HG03460 (cell line): ENCODE data around the gene MSH2.

Source experiments
- ATAC-seq: cut with Tn5 transposase; IDR thresholded peaks from one replicate; pipeline ENCODE4 v1.9.1; 2021; ENCODE audit not compliant: unreplicated experiment

The MSH2 gene

DNA sequence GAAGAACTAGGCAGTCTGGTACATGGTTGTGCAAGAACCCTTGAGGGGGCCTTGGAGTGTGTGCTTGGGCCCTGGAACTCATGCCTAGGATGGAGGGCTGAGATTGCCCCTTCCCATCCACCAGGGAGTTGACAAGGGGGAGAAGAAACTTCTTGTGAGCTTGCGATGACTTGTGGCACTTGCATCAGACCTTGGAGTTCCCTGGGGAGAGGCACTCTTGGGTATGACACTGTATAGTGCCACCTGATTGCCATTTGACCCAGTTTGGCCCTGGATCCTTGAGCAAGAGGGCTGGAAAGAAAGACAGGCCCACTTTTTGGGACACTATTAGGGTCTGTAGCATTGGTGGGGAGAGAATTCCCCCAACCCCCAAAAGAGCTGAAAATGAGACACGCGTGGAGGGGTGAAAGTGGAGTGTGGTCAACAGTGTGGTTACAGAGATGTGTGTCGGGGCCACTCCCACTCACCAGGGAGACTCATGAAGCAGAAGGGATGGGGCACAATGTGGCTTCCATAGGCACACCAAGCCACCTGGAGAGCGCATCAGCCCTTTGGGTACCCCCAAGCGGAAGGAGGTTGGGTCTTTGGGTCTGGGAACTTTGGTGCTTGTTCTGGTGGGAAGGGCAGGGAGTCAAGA is 101.3 kb downstream of the MSH2 start:
- ATAC-seq = no peak

DNA sequence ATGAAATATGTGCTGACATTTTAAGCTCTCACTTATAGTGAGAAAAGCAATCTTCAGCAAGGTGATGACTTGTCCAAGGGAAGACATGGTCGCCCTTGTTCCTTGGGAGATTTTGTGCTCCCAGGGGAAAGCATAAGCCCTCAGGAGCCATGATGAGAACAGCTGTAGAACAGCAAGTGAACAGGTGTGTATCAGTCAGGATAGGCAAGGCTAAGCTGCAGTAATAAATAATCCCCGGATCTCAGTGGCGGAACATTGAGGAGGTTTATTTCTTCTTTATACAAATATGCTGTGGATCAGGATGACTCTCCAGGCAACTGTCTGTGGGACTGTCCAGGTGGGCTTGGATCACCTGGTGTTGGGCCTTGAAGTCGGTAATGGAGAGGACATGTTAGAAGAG is 103.1 kb downstream of the MSH2 start:
- ATAC-seq = no peak

DNA sequence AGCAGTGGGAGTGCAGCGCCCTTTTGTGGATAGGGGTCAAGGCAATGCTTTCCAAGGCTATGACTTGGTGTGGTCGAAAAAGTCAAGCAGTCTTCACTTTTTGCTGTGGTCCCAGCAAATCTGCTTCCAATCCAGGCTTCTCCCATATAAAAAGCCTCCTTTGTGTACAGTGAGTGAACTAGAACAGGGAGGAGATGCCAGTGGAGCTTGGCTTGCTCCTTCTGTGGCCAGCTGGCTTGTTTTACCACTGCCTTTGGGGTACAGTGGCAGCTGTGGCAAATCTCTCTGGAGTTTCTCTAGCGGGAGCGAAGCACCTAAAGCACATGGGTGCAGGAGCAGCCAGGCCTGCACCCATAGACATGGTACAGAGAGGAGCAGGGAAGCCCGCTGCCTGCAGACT is 103.5 kb downstream of the MSH2 start:
- ATAC-seq = no peak

DNA sequence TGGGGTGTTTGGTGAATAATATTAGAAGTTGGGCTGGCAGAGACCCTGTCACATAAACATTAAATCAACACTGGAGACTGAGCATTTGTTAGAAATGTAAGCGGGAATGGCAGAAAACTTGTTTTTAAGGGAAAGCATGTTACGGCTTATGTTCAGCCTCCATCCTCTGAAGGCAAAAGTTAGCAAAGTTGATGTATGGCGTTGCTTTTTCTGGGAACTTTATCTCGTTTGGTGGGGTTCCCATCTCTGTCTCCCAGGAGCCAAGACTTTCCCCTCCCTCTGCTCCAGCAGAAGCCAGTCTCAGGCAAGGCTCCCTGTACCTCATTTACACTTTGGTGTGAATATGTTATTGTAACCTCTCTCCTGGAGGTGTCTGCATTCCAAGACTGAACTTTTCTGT is 105.1 kb downstream of the MSH2 start:
- ATAC-seq = no peak

DNA sequence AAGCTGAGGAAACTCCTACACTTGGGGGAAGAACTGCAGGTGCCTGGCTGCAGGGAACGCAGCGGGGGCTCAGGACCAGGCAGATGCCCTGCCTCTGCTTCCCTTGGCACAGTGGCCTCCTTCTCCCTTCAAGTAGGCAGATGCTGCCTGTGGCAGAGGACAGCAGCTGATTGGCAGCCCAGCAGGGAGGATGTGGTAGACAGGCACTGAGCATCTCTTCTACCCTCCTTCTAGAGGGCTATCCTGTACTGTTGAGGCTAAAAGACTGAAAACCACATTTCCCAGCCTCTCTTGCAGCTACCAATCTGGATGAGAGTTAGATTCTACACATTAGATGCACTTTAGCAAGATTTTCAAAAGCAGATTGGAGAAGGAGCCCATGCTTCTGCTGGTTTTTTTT is 105.7 kb downstream of the MSH2 start:
- ATAC-seq = no peak

DNA sequence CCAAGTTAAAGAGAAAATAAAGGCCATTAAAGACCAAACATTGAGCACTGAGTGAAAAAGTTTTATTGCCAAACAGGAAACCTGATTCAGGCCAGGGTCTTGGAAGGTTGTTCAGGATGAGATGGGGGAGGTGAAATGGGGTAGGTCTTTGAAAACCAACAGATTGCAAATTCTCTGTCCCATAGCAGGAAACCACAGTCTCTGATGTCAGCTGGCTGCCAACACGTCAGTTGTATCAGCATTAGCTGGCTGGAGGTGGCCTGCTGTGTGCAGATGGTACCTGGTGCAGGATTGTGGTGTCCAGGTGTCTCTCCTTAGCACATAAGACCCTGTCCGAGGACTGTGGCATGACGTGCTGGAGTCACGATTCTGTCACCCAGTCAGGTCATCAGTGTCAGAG is 106.3 kb downstream of the MSH2 start:
- ATAC-seq = no peak

DNA sequence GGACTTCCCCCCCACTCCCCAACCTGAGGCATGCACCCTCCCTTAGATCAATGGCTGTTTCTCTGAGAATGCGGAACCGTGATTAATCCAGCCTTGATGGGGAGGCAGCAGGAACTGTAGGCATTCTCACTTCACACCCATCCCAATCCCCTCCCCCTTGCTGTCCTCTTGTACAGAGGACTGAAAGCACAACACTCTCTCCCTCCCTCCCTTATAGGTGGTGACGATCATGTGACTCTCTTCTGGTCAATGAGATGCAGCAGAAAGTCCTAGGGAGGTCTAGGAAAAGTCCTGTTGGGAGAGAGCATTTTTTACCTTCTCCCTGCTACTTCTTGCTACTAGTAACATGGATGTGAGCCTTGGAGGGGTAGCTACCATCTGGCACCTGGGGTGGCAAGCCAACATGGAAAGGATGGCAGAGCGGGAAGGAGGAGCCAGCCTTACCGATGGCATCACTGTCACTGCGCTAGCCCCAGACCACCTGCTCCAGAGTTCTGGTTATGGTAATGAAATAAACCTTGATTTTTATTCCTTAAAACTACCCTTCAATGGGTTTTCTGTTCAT is 106.9 kb downstream of the MSH2 start:
- ATAC-seq = no peak

DNA sequence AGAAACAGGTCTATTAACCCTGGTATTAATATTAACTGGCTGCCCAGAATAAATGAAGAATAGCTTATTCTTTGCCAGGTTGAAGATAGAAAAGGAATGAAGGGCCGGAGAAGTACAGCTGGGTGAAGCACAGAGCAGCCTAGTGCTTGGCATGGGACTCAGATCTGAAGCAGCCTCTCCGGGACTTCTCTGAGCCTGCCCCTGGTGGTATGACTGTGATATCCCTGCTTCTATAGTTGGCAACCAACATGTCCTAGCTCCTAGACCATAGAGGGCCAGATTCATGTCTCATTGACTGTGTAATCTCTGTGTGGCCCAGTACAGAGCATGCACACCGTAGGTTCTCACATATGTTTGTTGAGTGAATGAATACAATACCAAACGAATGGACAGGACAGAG is 107.8 kb downstream of the MSH2 start:
- no peak for ATAC-seq

DNA sequence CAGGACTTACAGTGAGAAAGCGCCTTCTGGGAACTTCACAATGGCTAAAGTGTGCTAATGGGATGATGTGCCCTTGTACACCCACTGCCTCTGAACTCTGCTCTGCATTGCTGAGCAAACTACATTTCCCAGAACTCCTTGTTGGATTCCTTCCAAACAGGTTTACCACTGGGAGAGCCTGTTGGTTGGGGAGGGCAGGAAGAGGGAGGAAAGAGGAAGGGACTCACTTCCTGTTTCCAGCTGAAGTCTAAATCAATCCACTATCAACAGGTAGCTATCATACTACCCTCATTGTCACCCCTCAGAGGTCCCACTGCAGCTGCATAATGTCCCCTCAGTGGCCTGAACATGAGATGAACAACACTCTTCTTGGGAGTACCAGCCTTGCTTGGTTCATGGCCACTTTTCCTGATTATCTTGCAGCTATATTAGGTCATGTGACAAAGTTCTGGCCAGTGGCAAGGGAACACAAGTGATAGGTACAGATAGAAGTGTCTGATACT is 109.7 kb downstream of the MSH2 start:
- ATAC-seq = no peak

DNA sequence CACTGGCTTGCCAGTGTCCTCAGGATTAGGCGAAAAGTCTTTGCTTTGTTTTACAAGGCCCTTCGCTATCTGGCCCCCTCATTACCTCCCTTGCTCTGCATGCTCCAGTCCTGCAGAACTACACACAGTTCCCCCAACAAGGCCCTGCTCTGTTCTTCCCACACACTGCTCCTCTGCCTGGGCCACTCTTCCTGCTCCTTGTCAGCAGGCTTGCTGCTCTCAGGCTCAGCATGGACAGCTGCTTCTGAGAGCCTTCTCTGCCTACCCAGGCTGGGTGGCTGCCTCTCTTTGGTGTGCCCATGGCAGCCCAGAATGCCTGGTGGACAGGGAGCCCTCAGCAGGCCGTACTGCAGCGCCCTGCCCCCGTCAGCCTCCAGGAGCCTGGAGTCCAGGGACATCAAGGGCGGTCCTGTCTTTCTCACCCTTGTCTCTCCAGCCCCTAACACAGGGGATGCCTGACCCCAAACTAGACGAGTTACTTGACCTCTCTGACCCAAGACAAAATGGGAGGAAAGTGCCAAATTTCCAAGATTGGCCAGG is 111.1 kb downstream of the MSH2 start:
- ATAC-seq = no peak

DNA sequence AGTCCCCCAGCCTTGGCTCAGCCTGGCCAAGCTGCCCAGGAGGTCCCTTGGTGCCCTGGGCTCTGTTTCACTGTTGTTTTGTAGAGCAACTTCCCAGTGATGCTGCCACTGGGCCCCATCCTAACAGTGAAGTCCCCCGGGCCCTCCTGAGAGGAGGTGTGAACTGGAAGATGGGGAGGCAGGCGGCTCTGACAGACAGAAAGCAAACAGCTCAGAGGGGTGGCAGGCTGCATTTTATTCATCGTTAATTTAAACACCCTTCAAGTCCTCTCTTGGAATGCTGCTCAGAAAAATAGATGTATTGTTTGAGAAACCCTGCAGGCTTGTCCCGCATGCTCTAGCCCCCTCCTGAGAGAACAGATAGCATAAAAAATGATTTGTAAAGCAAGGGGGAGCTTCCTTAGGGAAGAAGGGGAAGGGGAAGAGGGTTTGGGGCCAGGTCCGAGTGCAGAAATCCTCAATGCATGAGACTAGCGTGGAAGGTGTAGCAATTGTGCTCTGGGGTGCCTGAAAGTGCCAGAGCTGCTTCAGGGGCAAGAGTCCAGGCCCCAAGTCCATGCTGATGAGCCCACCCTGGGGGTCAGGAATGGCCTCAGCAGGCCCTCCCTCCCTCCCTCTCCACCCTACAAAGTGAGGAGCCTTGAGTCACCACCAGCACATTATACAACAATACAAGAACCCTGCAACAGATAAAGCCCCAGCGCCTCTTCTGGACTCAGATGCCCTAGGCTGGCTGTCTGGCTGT is 113.6 kb downstream of the MSH2 start:
- no peak for ATAC-seq

DNA sequence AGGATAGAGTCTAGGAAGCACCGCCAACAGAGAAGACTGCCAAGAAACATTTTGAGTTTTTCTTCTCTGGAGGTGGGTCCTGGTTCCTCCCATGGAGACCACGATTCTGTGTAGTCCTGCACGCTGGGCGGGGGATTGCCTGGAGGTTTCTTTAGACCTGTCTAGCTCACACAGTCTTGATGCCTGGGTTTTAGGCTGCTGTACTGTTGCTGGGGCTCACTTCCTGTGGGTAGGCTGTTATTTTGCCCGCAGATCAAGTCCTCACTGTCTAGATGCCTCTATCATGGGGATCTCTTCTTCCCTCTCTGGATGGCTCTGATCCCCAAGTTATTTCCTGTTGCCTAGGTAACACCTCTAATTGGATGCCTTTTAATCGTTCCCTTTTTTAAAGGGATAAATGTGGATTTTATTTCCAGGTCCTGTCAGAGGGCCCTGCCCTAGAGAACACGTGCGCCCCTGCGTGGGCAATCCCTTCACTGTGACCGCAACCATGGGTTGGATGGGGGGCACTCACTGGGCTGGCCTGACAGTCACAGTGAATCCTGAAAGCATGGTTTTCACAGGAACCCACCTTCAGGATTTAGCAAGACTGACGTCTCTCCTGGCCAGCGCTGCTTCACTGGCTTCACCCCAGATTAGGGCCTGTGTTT is 115.7 kb downstream of the MSH2 start:
- no peak for ATAC-seq

DNA sequence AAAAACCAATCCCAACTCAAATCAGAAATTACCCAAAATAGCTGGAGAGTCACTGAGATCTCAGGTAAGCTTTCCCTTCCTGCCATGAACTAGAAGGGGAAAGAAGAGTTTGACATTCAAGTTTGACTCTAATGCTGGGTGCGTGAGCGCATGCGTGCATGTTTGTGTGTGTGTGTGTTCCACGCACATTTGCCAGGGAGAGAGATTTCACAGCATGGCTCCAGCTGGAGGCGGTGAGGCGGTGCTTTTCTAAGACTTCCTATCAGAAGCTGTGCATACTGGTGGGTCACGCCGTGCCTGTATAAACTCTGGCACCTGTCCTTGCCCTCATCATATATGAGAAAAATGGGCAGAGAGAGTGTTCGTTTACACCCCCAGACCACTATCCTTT is 116.2 kb downstream of the MSH2 start:
- ATAC-seq = no peak

DNA sequence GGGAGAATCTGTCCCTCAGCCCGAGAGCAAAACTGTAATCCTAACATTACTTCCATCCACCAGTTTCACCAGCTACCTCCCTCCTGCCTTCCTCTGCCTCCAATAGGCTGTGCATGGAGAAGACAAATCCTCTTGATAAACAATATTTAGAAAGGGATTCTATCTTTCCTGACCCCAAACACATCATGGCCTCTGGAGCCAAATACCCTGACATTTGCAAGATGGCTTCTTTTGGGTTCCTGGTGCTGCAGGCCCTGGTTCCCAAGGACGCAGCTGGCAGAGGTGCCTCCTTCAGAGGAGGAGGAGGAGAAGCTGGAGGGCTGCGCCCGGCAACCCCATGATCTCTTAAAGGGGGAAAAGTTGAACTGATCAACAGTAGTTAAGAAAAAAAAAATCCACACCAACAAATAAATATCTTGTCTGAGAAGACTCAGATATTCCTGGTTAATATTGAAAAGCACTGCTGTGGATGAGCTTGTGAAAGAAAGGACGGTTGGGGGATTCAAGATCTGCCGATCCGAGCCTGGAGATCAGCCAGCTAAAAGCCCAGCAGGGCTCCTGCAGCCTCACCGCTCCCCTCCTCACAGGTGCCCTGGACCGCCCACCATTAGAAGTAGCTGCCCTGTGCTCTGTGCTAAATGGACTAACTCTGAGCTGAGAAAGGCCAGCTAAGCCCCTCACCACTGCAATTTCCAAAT is 116.8 kb downstream of the MSH2 start:
- ATAC-seq = no peak

DNA sequence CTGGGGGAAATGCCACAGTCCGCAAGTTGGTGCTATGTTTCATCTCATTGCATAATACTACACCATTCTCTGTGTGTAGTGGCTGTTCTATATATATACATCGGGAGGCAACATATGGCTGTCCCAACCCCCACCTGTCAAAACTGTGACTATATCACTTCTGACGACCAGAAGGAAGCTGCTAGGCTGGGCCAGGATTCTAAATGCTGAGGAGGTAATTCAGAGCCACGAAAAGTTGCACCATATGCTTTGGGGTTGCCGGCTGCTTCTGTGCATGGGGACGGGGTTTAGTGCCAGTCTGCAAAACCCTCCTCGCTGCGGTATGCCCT is 117.3 kb downstream of the MSH2 start:
- no peak for ATAC-seq

DNA sequence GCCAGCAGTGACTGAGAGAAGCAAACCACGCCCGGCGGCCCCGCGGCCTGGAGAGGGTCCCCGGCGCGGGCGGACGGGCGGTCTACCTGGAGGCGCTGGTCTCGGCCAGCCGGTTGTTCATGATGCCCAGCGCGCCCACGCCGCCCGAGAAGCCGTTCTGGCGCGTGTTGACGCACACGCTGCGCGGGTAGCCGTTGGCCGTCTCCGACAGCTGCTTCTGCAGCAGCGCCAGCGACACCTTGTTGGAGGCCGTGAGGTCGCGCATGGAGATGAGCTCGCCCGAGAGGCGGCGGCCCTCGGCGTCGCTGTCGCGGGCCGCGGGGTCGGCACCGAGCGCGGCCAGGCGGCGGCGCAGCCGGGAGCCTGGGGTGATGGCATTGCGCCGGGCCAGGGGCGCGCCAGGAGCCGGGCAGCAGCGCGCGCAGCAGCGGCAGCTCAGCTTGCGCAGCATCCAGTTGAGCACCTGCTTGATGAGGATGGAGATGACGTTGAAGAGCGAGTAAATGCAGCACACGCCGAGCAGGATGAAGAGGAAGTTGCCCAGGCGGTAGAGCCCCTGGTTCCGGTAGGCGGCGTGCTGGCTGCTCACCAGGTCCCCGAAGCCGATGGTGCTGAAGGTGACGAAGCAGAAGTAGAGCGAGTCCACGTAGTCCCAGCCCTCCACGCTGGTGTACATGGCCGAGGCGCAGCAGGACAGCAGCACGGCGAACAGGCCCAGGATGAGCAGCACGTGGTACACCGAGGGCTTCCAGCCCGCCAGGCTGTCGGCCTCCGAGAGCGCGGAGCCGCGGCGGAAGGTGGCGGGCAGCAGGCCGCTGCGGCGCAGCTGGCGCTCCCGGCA is 118.1 kb downstream of the MSH2 start:
- ATAC-seq = peak; percentile 76

DNA sequence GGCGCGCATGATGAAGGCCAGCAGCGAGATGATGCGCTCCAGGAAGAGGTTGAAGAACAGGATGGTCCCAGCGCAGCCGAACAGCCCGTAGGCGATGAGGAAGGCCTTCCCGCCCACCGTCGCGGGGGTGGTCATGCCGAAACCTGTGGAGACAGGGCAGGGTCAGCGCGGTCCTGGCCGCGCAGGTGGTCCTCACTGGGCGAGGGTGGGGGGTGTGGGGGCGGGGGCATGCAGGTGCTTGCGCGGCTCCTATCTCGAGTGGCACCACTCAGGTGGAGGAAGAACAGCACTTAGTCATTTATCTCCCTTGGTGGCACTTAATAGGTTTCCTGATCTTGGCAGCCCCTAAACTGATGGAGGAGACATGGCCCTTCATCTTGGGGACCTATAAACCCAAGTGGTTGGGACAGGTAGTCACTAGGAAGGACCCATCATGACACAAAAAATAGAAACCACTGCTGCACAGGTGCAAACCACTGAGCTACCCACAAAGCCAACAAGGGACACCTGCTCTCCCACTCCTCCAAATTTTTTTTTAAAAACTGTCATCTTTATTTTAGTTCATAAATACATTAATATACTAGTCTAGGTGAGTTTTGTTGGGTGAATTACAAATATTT is 118.8 kb downstream of the MSH2 start:
- no peak for ATAC-seq

DNA sequence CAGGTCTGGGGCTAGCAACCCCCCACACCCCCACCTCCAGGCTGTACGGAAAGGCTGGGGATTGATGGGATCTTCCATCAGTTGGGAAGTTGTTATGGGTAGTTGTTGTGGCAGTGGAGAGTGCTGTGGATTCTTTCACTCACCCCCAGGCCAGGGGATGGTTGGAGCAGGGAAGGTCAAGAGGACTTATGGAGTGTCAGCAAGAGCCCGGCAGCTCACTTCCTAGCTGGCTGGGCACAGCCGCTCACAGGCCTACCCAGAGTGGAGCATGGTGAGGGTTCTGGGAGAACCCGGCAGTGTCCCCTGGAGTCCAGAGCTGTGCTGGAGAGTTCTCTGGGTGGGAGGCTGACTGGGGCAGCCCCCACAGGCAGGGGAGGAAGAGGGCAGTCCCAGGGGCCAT is 122.2 kb downstream of the MSH2 start:
- ATAC-seq = no peak

DNA sequence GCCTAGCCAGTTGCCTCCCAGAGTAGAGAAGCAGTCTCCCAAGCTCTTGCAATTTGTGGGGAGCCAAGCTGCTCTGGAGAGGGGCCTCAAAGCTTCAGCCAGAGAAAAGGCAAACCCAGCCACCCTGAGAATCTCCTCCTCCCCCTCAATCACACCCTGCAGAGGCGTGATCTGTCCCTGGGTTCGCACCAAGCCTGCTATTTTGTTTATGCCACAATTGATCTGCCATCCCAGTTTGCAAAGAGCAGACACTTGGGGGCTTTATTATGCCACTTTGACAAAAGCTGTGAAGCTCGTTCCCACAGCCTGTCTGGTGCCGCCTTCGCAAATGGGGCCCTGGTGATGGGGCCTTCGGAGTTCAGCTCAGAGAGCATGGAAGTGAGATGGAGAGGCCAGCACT is 125.5 kb downstream of the MSH2 start:
- ATAC-seq = no peak

DNA sequence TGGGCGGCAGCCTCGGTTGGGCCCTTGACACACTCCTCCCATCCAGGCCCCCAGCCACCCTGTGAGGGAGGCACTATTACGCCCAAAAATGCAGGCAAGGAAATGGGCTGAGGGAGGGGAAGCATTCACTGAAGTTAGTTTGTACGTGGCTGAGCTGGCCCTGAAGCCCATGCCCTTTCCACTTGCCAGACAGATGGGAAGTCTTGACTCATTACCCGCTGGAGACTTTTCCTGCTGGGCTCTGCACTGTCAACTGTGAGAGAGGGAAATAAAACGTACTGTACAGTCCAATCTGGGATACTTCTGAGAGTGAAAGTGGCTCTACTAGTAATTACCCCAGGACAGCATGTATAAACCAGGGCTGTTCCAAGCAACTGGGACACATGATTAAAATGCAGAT is 125.9 kb downstream of the MSH2 start:
- ATAC-seq = no peak
